Activated naive CD4-positive, alpha-beta T cell treated with anti-CD3 and anti-CD28 coated beads, Interleukin-2, amount 50 U/mL, for 24 hours (primary cell): ENCODE measurements around the gene VPS51.
"Not testable (repeated sequence)": the region's sequence is repeated elsewhere in the genome, so short reads cannot be mapped to it uniquely, and the experiment has no call there.

ENCODE experiments used
- H3K27ac Mint-ChIP-seq: one replicate; pipeline ENCODE4 v1.8.0; 2021; ENCODE audit warnings: mild to moderate bottlenecking, mixed read lengths
- H3K27me3 Mint-ChIP-seq: one replicate; pipeline ENCODE4 v1.8.0; 2021; ENCODE audit warnings: mixed read lengths
- H3K36me3 Mint-ChIP-seq: one replicate; pipeline ENCODE4 v1.8.0; 2021; ENCODE audit warnings: mixed read lengths
- H3K4me1 Mint-ChIP-seq: one replicate; pipeline ENCODE4 v1.8.0; 2021; ENCODE audit warnings: mixed read lengths
- H3K4me3 Mint-ChIP-seq: one replicate; pipeline ENCODE4 v1.8.0; 2021; ENCODE audit warnings: mild to moderate bottlenecking, mixed read lengths
- H3K9me3 Mint-ChIP-seq: one replicate; pipeline ENCODE4 v1.8.0; 2021; ENCODE audit warnings: mixed read lengths

The VPS51 gene

GRCh38 chr11:65110354-65110861 lies 14.4 kb downstream of the VPS51 start:
- Mint-ChIP-seq H3K36me3 (peaks cover 4% of the 10 kb centered on the region), H3K4me3 (peak overlapping the region; percentile 33), H3K4me1 (peaks cover 41% of the 10 kb centered on the region), H3K27ac (peak overlapping the region; percentile 55), H3K9me3 (no peaks in the 10 kb centered on the region), H3K27me3 (no peaks in the 10 kb centered on the region)

- Mint-ChIP-seq H3K4me3 (peak overlapping the region; percentile 87), H3K4me1 (peaks cover 48% of the 10 kb centered on the region), H3K36me3 (peaks cover 4% of the 10 kb centered on the region), H3K9me3 (no peaks in the 10 kb centered on the region), H3K27ac (no peak overlapping the region), H3K27me3 (no peaks in the 10 kb centered on the region)
Measured at GRCh38 chr11:65111159-65111743, 15.2 kb downstream of the VPS51 start.

DNA sequence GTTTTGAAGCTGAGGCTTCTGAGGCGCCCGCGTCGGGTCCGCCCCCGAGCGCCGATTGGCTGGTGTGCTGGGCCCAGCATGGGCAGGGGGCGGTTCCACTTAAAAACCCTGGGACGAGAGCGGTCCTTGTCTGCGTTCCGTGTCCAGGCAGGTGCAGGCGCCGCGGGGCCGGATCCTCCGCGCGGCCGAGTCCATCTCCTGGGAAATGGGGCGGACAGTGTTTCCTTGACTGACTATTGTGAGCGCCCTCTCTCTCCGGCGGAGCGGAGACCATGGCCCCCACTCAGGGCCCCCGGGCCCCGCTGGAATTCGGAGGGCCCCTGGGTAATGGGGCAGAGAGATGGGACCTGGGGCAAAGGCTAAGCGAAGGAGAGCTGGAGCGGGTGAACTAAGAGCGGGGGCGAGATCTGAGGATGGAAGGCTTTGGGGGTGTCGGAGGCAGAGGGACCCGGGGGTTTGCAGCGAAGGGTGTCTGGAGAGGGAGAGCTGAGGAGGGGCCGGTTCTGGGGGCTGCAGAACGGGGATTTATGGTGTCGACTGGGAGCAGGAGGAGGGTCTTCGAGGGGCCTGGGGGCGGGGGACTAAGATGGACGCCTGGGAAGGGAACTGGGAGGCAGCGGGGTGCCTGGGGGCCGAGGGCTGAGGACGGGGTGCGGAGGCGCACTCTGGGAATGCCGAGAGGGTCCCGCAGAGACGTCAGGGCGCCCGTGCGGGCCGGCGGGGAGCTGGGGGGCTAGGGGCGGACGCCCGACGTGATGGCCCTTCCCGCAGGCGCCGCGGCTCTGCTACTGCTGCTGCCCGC lies 15.9 kb downstream of the VPS51 start, which contains the start of gene TM7SF2:
Gene TM7SF2 (plus strand): TSS at position 129 of the 802 bp plus-strand sequence. CDS start 144 bp downstream, at position 273.
- Mint-ChIP-seq H3K27ac (peak within 1 kb of the TSS; percentile 59), H3K36me3 (peaks cover 5% of the 10 kb centered on the region), H3K9me3 (no peaks in the 10 kb centered on the region), H3K27me3 (no peaks in the 10 kb centered on the region), H3K4me3 (peak within 1 kb of the TSS; percentile 87), H3K4me1 (peaks cover 44% of the 10 kb centered on the region)

GRCh38 chr11:65112546-65113360 lies 16.7 kb downstream of the VPS51 start:
- peak overlapping the region; percentile 84 for H3K27ac Mint-ChIP-seq
- H3K9me3 Mint-ChIP-seq: no peaks in the 10 kb centered on the region
- H3K36me3 Mint-ChIP-seq: peaks cover 5% of the 10 kb centered on the region
- H3K4me3 Mint-ChIP-seq: peak overlapping the region; percentile 87
- peaks cover 45% of the 10 kb centered on the region for H3K4me1 Mint-ChIP-seq
- no peaks in the 10 kb centered on the region for H3K27me3 Mint-ChIP-seq

- H3K9me3 Mint-ChIP-seq: no peaks in the 10 kb centered on the region
- H3K27me3 Mint-ChIP-seq: no peaks in the 10 kb centered on the region
- H3K36me3 Mint-ChIP-seq: peaks cover 7% of the 10 kb centered on the region
- H3K27ac Mint-ChIP-seq: peak overlapping the region; percentile 84
- H3K4me1 Mint-ChIP-seq: peaks cover 49% of the 10 kb centered on the region
- peak overlapping the region; percentile 87 for H3K4me3 Mint-ChIP-seq
Measured at GRCh38 chr11:65113361-65113756, 17.3 kb downstream of the VPS51 start.

- H3K27ac Mint-ChIP-seq: peak overlapping the region; percentile 55
- H3K36me3 Mint-ChIP-seq: peaks cover 12% of the 10 kb centered on the region
- H3K9me3 Mint-ChIP-seq: no peaks in the 10 kb centered on the region
- no peaks in the 10 kb centered on the region for H3K27me3 Mint-ChIP-seq
- H3K4me1 Mint-ChIP-seq: peaks cover 54% of the 10 kb centered on the region
- H3K4me3 Mint-ChIP-seq: peak overlapping the region; percentile 87
Measured at GRCh38 chr11:65113839-65114238, 17.8 kb downstream of the VPS51 start.

DNA sequence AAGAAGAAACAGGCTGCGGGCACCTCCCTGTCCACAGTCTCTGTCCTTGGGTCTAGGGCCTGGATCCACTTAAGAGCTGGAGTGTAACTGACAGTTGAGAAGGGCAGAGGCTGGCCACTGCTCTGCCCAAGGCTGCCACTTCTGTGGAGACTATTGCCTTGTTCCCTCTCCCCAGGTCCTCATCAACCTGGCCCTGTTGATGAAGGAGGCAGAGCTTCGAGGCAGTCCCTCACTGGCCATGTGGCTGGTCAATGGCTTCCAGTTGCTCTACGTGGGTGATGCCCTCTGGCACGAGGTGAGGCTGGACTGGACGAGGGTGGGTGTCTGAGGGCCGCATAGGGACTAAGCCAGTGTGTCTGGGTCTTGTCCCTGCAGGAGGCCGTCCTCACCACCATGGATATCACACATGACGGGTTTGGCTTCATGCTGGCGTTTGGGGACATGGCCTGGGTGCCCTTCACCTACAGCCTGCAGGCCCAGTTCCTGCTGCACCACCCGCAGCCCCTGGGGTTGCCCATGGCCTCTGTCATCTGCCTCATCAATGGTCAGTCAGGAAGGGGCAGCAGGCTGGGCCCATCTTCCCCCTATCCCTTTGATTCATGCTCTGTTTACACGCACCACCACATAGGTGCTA lies 18.6 kb downstream of the VPS51 start:
- peaks cover 58% of the 10 kb centered on the region for H3K4me1 Mint-ChIP-seq
- peaks cover 12% of the 10 kb centered on the region for H3K36me3 Mint-ChIP-seq
- H3K4me3 Mint-ChIP-seq: peak overlapping the region; percentile 49
- no peaks in the 10 kb centered on the region for H3K27me3 Mint-ChIP-seq
- H3K9me3 Mint-ChIP-seq: no peaks in the 10 kb centered on the region
- peak overlapping the region; percentile 55 for H3K27ac Mint-ChIP-seq

DNA sequence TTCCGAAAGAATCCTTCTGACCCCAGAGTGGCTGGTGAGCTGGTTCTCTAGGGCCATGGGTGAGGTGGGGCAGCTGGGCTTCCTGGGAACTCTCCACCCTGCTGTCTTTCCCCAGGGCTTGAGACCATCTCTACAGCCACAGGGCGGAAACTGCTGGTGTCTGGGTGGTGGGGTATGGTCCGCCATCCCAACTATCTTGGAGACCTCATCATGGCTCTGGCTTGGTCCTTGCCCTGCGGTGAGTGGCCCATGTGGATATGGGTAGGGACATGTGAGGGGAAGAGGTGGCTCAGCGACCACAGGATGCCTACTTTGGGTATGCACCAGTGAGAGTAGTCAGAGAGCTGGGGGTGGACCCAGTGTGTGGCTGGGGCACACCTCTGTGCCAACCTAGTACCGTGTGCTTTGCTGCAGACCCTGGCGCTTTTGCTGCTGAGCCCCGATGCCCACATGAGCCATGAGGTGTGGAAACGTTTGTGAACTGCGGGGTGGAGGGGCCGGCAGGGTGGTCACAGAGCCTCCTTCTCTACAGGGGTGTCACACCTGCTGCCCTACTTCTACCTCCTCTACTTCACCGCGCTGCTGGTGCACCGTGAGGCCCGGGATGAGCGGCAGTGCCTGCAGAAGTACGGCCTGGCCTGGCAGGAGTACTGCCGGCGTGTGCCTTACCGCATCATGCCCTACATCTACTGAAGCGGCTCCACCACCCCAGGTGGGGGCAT lies 19.5 kb downstream of the VPS51 start:
- H3K27ac Mint-ChIP-seq: peak overlapping the region; percentile 96
- H3K36me3 Mint-ChIP-seq: peaks cover 14% of the 10 kb centered on the region
- peaks cover 61% of the 10 kb centered on the region for H3K4me1 Mint-ChIP-seq

DNA sequence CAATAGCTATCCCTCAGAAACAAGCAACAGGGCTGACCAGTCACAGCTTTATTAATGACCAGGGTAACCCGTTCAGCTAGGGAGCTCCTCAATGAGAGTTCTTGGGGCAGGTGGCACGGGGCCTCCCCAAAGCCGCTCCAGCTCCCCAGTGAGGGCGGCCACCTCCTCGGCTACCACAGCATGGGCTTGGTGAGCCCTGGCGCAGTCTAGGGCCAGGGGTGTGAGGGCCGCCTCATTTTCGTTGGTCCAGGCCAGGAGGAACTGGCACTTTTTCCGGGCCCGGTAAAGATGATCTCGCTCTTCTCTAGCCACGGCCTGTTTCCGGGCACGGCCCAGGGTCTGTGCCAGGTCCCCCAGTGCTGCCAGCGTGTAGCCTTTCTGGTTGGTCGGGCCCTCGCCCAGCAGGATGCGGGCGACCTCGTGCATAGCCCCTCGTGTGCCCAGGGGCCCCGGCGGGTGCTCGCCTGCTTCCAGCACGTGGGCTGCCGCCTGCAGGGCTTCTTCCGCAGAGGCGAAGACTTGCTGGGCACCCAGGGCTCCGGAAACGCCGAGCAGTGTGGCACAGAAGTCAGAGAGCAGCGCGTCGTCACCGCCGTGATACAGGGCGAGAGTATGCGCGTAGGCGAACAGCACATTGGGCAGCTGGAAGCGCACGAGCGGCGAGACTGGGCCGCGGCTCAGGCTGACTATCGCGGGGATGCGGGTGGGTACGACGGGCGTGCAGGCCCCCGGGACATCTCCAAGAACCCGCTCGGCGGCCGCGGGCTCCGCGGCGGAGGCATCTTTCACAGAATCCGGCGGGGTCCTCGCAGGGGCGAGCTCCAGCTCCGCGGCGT lies 20.6 kb downstream of the VPS51 start:
- Mint-ChIP-seq H3K27ac (peak overlapping the region; percentile 96), H3K4me3 (peak overlapping the region; percentile 91), H3K36me3 (peaks cover 20% of the 10 kb centered on the region), H3K4me1 (peaks cover 57% of the 10 kb centered on the region), H3K9me3 (no peaks in the 10 kb centered on the region), H3K27me3 (no peaks in the 10 kb centered on the region)

More for the DNA sequence above, 19.5 kb downstream of the VPS51 start:
- peak overlapping the region; percentile 91 for H3K4me3 Mint-ChIP-seq
- H3K9me3 Mint-ChIP-seq: no peaks in the 10 kb centered on the region
- no peaks in the 10 kb centered on the region for H3K27me3 Mint-ChIP-seq

- Mint-ChIP-seq H3K27me3 (no peaks in the 10 kb centered on the region), H3K36me3 (peaks cover 27% of the 10 kb centered on the region), H3K4me1 (peaks cover 60% of the 10 kb centered on the region)
Measured at GRCh38 chr11:65117206-65118096, 21.4 kb downstream of the VPS51 start, which contains the start of gene ZNHIT2. Gene ZNHIT2, minus strand, starts transcription at chr11:65117701. Its CDS starts 48 bp downstream, at chr11:65117653.

DNA sequence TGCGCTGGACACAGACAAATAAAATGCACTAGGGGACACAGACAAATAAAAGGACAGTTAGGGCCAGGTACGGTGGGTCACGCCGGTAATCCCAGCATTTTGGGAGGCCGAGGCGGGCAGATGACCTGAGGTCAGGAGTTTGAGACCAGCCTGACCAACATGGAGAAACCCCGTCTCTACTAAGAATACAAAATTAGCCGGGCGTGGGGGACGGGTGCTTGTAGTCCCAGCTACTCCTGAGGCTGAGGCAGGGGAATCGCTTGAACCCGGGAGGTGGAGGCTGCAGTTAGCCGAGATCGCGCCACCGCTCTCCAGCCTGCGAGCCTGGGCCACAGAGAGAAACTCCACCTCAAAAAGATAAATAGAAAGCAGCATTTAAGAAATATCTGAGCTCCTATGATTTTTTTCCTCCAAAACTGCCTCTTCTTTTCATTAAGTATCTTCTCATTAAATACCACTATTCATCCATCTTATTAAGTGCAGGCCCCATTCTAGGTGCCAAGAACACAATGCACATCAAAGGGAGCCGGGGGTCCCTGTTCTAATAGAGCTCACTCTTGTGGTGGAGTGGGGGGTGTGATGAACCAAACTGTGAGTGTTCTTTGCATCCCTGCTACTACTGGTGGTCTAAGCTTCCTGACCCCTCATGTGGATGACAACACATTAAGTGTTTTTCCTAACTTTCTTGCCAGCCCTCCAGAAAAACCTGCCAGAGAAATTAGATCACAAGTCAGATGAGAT lies 22.3 kb downstream of the VPS51 start:
- Mint-ChIP-seq H3K36me3 (peaks cover 28% of the 10 kb centered on the region), H3K4me3 (peak overlapping the region; percentile 91), H3K27me3 (no peaks in the 10 kb centered on the region), H3K4me1 (peaks cover 63% of the 10 kb centered on the region), H3K27ac (peak overlapping the region; percentile 90), H3K9me3 (no peaks in the 10 kb centered on the region)

More at GRCh38 chr11:65117206-65118096, 21.4 kb downstream of the VPS51 start, which contains the start of gene ZNHIT2:
- no peaks in the 10 kb centered on the region for H3K9me3 Mint-ChIP-seq
- peak within 1 kb of the TSS; percentile 91 for H3K4me3 Mint-ChIP-seq
- H3K27ac Mint-ChIP-seq: peak within 1 kb of the TSS; percentile 96

DNA sequence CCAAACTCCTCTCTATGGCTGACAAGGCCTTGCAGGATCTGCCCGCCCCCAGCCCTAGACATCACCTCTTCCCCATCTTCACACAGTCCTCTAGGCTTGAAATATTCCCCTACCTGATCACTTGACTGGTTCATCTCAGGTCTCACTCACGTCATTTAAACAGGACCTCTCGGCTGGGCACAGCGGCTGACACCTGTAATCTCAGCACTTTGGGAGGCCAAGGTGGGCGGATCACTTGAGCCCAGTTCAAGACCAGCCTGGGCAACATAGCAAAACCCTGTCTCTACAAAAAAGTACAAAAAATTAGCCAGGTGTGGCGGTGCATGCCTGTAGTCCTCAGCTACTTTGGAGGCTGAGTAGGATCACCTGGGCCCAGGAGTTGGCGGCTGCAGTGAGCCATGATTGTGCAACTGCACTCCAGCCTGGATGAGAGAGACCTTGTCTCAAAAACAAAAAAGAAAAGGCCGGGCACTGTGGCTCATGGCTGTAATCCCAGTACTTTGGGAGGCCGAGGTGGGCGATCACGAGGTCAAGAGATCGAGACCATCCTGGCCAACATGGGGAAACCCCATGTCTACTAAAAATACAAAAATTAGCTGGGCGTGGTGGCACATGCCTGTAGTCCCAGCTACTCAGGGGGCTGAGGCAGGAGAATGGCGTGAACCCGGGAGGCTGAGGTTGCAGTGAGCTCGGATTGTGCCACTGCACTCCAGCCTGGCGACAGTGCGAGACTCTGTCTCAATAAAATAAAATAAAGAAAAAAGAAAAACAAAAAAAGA lies 23.1 kb downstream of the VPS51 start:
- Mint-ChIP-seq H3K4me3 (peak overlapping the region; percentile 100), H3K4me1 (peaks cover 58% of the 10 kb centered on the region), H3K36me3 (peaks cover 27% of the 10 kb centered on the region), H3K27ac (peak overlapping the region; percentile 89)
- H3K27me3 Mint-ChIP-seq, H3K9me3 Mint-ChIP-seq: not testable (repeated sequence)
